Neural crest cell (in vitro differentiated cells): Measurements from ENCODE around the gene TMPRSS11E. TPM values are rescaled to one million over a fixed set of nuclear protein-coding genes. Genes with fewer than 3 reads are reported as not detected.
"Not testable (repeated sequence)": the region's sequence is repeated elsewhere in the genome, so short reads cannot be mapped to it uniquely, and the experiment has no call there.

Source experiments
- DNase-seq: peaks from one replicate; pipeline ENCODE4 v3.0.0; 2021; ENCODE audit warnings: low read depth, mixed read lengths, low spot score
- H3K27ac Mint-ChIP-seq: one replicate; pipeline ENCODE4 v1.8.0; 2021; ENCODE audit warnings: mild to moderate bottlenecking, mixed read lengths; ENCODE audit not compliant: unreplicated experiment
- H3K27me3 Mint-ChIP-seq: 2 replicates; pipeline ENCODE4 v1.8.0; 2021; ENCODE audit warnings: low read depth, mild to moderate bottlenecking, mixed read lengths
- H3K36me3 Mint-ChIP-seq: 2 replicates; pipeline ENCODE4 v1.8.0; 2021; ENCODE audit warnings: low read depth, mild to moderate bottlenecking, mixed read lengths
- H3K4me1 Mint-ChIP-seq: 2 replicates; pipeline ENCODE4 v1.8.0; 2021; ENCODE audit warnings: mixed read lengths
- H3K4me3 Mint-ChIP-seq: one replicate; pipeline ENCODE4 v1.8.0; 2021; ENCODE audit warnings: mild to moderate bottlenecking, mixed read lengths
- H3K9me3 Mint-ChIP-seq: 2 replicates; pipeline ENCODE4 v1.8.0; 2021; ENCODE audit warnings: mixed read lengths
- CTCF ChIP-seq: fragments of 200-600 bp; sonication (generic); conservative IDR thresholded peaks from 2 replicates; pipeline ENCODE4 v1.5.0; 2021; ENCODE audit warnings: antibody characterized with exemption, mild to moderate bottlenecking
- total RNA-seq: library from RNA; stranded (reverse); gene quantifications from 2 replicates; pipeline ENCODE4 v1.2.1, GENCODE V29; 2021

TMPRSS11E gene
- total RNA-seq, 1 donor from 2014 or later = not detected

- Mint-ChIP-seq H3K36me3 (no peaks in the 10 kb centered on the region), H3K27ac (no peak overlapping the region), H3K27me3 (no peaks in the 10 kb centered on the region), H3K4me1 (no peaks in the 10 kb centered on the region), H3K4me3 (no peak overlapping the region), H3K9me3 (no peaks in the 10 kb centered on the region)
- TF ChIP-seq CTCF = no peak
- no peak for DNase-seq
These were observed 71.6 kb downstream of the TMPRSS11E start for GRCh38 chr4:68518889-68519288.

- Mint-ChIP-seq H3K27ac (no peak overlapping the region), H3K4me1 (no peaks in the 10 kb centered on the region)
These were observed 73.7 kb downstream of the TMPRSS11E start for GRCh38 chr4:68520985-68521384.

GRCh38 chr4:68522232-68522631 is 75.0 kb downstream of the TMPRSS11E start:
- not testable (repeated sequence) for H3K4me1 Mint-ChIP-seq, H3K27ac Mint-ChIP-seq, H3K9me3 Mint-ChIP-seq, H3K4me3 Mint-ChIP-seq, H3K36me3 Mint-ChIP-seq, H3K27me3 Mint-ChIP-seq, DNase-seq

More at GRCh38 chr4:68520985-68521384, 73.7 kb downstream of the TMPRSS11E start:
- Mint-ChIP-seq H3K27me3 (no peaks in the 10 kb centered on the region), H3K4me3 (no peak overlapping the region), H3K9me3 (no peaks in the 10 kb centered on the region), H3K36me3 (no peaks in the 10 kb centered on the region)
- DNase-seq = no peak
- TF ChIP-seq CTCF = no peak

- H3K27ac Mint-ChIP-seq = no peak overlapping the region
- H3K36me3 Mint-ChIP-seq = no peaks in the 10 kb centered on the region
- H3K27me3 Mint-ChIP-seq = no peaks in the 10 kb centered on the region
- no peak for DNase-seq
- no peak overlapping the region for H3K4me3 Mint-ChIP-seq
- H3K9me3 Mint-ChIP-seq = no peaks in the 10 kb centered on the region
- no peak for TF ChIP-seq CTCF
- H3K4me1 Mint-ChIP-seq = no peaks in the 10 kb centered on the region
These were observed 88.7 kb downstream of the TMPRSS11E start for GRCh38 chr4:68535974-68536373.

- no peaks in the 10 kb centered on the region for H3K27me3 Mint-ChIP-seq
- no peak overlapping the region for H3K4me3 Mint-ChIP-seq
- no peak overlapping the region for H3K27ac Mint-ChIP-seq
- TF ChIP-seq CTCF = no peak
- no peak for DNase-seq
- H3K36me3 Mint-ChIP-seq = no peaks in the 10 kb centered on the region
- no peaks in the 10 kb centered on the region for H3K9me3 Mint-ChIP-seq
- no peaks in the 10 kb centered on the region for H3K4me1 Mint-ChIP-seq
These were observed 89.1 kb downstream of the TMPRSS11E start for GRCh38 chr4:68536375-68536774.

- not testable (repeated sequence) for DNase-seq, H3K4me1 Mint-ChIP-seq, H3K27me3 Mint-ChIP-seq, H3K9me3 Mint-ChIP-seq, H3K36me3 Mint-ChIP-seq, H3K4me3 Mint-ChIP-seq, H3K27ac Mint-ChIP-seq
These were observed 95.5 kb downstream of the TMPRSS11E start for GRCh38 chr4:68542742-68543141.

Other genes starting within 250 kb of the TMPRSS11E start
- gene TMPRSS11B, start 201.8 kb upstream of the TMPRSS11E start, total RNA-seq = not detected in 2 replicates
- 87.9 and 88.2 TPM in 2 replicates for gene YTHDC1, start 97.4 kb upstream of the TMPRSS11E start, total RNA-seq
- not detected in 2 replicates for gene UGT2B17, start 128.9 kb downstream of the TMPRSS11E start, total RNA-seq
- gene UGT2B15, start 223.2 kb downstream of the TMPRSS11E start, total RNA-seq = not detected in 2 replicates